ENCODE data around the gene CCIN. TPM values are rescaled to one million over a fixed set of nuclear protein-coding genes. Genes with fewer than 3 reads are reported as not detected.

The CCIN gene
- total RNA-seq: 5.9 and 8.5 TPM in 2 replicates

GRCh38 chr9:36169166-36169565, at the start of gene CCIN:
Gene CCIN (plus strand): TSS chr9:36169388. CDS start chr9:36169503, 115 bp downstream.

GRCh38 chr9:36136272-36136893, 32.8 kb upstream of the CCIN start, which contains the start of gene GLIPR2:
Gene GLIPR2 (plus strand): TSS chr9:36136733. CDS start chr9:36136779, 46 bp downstream.

GRCh38 chr9:36190388-36191289, 21.5 kb downstream of the CCIN start, which contains the start of gene CLTA:
Gene CLTA (plus strand): TSS chr9:36190921. CDS start chr9:36191057, 136 bp downstream.

Other genes with a start within 250 kb of the CCIN start
- 0.12 and 0.22 TPM in 2 replicates for gene OR2S2, start 211.2 kb upstream of the CCIN start, total RNA-seq
- 27.6 and 45.2 TPM in 2 replicates for gene RECK, start 132.5 kb upstream of the CCIN start, total RNA-seq
- 70.2 and 83.1 TPM in 2 replicates for gene GLIPR2, start 32.7 kb upstream of the CCIN start, total RNA-seq
- 289 and 311 TPM in 2 replicates for gene CLTA, start 21.5 kb downstream of the CCIN start, total RNA-seq
- gene GNE, start 89.1 kb downstream of the CCIN start, total RNA-seq: 53.0 and 57.9 TPM in 2 replicates
- gene RNF38, start 230.9 kb downstream of the CCIN start, total RNA-seq: 6.6 and 7.4 TPM in 2 replicates